HEK293 (cell line): Measurements from ENCODE around the gene TTLL10.

ENCODE experiments used
- CTCF ChIA-PET: fragments of 350-600 bp; formaldehyde crosslinking; extraction: SDS; loops from one replicate; lab custom pipeline; 2021; ENCODE audit warnings: antibody characterized with exemption; lab: Yijun Ruan, JAX
- POLR2A ChIA-PET: fragments of 300-600 bp; formaldehyde crosslinking; extraction: SDS; loops from one replicate; lab custom pipeline; 2020; ENCODE audit warnings: antibody characterized with exemption, inconsistent platforms; lab: Yijun Ruan, JAX
- H3K27ac ChIP-seq: fragments of 200-500 bp; sonication (Bioruptor generic); 2 replicates; pipeline ENCODE4 v1.5.1; 2014; ENCODE audit warnings: low read depth, low read length, control low read depth, inconsistent platforms; ENCODE audit errors: extremely low read depth
- H3K36me3 ChIP-seq, 2 experiments: fragments of 200-500 bp in 1 of 2; sonication (Bioruptor generic) in 1 of 2; 1 replicate in 1 of 2; 2 replicates in 1 of 2; pipeline ENCODE4 v1.5.1; 2014 to 2017; ENCODE audit warnings: inconsistent platforms in 2 of 2, low read length in 2 of 2; ENCODE audit not compliant: control insufficient read depth in 2 of 2, insufficient read depth in 1 of 2
- H3K4me1 ChIP-seq: fragments of 200-500 bp; sonication (Bioruptor generic); 2 replicates; pipeline ENCODE4 v1.5.1; 2014; ENCODE audit warnings: mild to moderate bottlenecking, low read length, inconsistent platforms; ENCODE audit not compliant: control insufficient read depth, insufficient read depth
- H3K4me3 ChIP-seq: 2 replicates; pipeline ENCODE4 v1.5.1; 2011; ENCODE audit warnings: low read depth, mild to moderate bottlenecking, control low read depth, low read length, moderate library complexity
- H3K9me3 ChIP-seq: fragments of 200-500 bp; sonication (Bioruptor generic); 2 replicates; pipeline ENCODE4 v1.5.1; 2014; ENCODE audit warnings: low read depth, low read length, inconsistent platforms; ENCODE audit not compliant: control insufficient read depth, insufficient read depth
- FEZF1 ChIP-seq: fragments of 450-650 bp; formaldehyde crosslinking; IDR thresholded peaks from 2 replicates; pipeline ENCODE4 v1.5.1; 2016; ENCODE audit warnings: missing biosample characterization, missing genetic modification characterization
- INSM2 ChIP-seq: fragments of 450-650 bp; formaldehyde crosslinking; IDR thresholded peaks from 2 replicates; pipeline ENCODE4 v1.5.1; 2016; ENCODE audit warnings: missing biosample characterization, missing genetic modification characterization
- KLF8 ChIP-seq: fragments of 450-650 bp; formaldehyde crosslinking; IDR thresholded peaks from 2 replicates; pipeline ENCODE4 v1.5.1; 2016; ENCODE audit warnings: missing biosample characterization, missing genetic modification characterization
- OSR2 ChIP-seq: fragments of 450-650 bp; formaldehyde crosslinking; IDR thresholded peaks from 2 replicates; pipeline ENCODE4 v1.5.1; 2016; ENCODE audit warnings: missing biosample characterization, missing genetic modification characterization
- PRDM6 ChIP-seq: fragments of 450-650 bp; formaldehyde crosslinking; IDR thresholded peaks from 2 replicates; pipeline ENCODE4 v1.5.1; 2017; ENCODE audit warnings: missing biosample characterization, missing genetic modification characterization
- RBAK ChIP-seq: fragments of 450-650 bp; formaldehyde crosslinking; IDR thresholded peaks from 2 replicates; pipeline ENCODE4 v1.5.1; 2016; ENCODE audit warnings: missing biosample characterization, missing genetic modification characterization
- SCRT1 ChIP-seq: fragments of 450-650 bp; formaldehyde crosslinking; IDR thresholded peaks from 2 replicates; pipeline ENCODE4 v1.5.1; 2016; ENCODE audit warnings: missing biosample characterization, missing genetic modification characterization, borderline replicate concordance
- TCF7L2 ChIP-seq: IDR thresholded peaks from 2 replicates; pipeline ENCODE4 v1.6.1; 2011; ENCODE audit warnings: low read depth, mild to moderate bottlenecking, inconsistent platforms, low read length, moderate library complexity, borderline replicate concordance
- ZBTB10 ChIP-seq: fragments of 450-650 bp; formaldehyde crosslinking; IDR thresholded peaks from 2 replicates; pipeline ENCODE4 v1.5.1; 2016; ENCODE audit warnings: missing biosample characterization, missing genetic modification characterization
- ZFP3 ChIP-seq: fragments of 450-650 bp; formaldehyde crosslinking; IDR thresholded peaks from 2 replicates; pipeline ENCODE4 v1.5.1; 2016; ENCODE audit warnings: low read depth, missing biosample characterization, missing genetic modification characterization
- ZNF202 ChIP-seq: fragments of 450-650 bp; formaldehyde crosslinking; IDR thresholded peaks from 2 replicates; pipeline ENCODE4 v1.5.1; 2016; ENCODE audit warnings: missing biosample characterization, missing genetic modification characterization, borderline replicate concordance
- ZNF23 ChIP-seq: fragments of 450-650 bp; formaldehyde crosslinking; IDR thresholded peaks from 2 replicates; pipeline ENCODE4 v1.5.1; 2016; ENCODE audit warnings: missing biosample characterization, missing genetic modification characterization, borderline replicate concordance
- ZNF311 ChIP-seq: fragments of 450-650 bp; formaldehyde crosslinking; IDR thresholded peaks from 2 replicates; pipeline ENCODE4 v1.5.1; 2017; ENCODE audit warnings: missing biosample characterization, missing genetic modification characterization, borderline replicate concordance
- ZNF324 ChIP-seq: fragments of 450-650 bp; formaldehyde crosslinking; IDR thresholded peaks from 2 replicates; pipeline ENCODE4 v1.5.1; 2016; ENCODE audit warnings: missing biosample characterization, missing genetic modification characterization
- ZNF350 ChIP-seq: fragments of 450-650 bp; formaldehyde crosslinking; IDR thresholded peaks from 2 replicates; pipeline ENCODE4 v1.5.0; 2017; ENCODE audit warnings: missing biosample characterization, mild to moderate bottlenecking, missing genetic modification characterization
- ZNF664 ChIP-seq: fragments of 450-650 bp; formaldehyde crosslinking; IDR thresholded peaks from 2 replicates; pipeline ENCODE4 v1.5.1; 2016; ENCODE audit warnings: missing biosample characterization, missing genetic modification characterization
- ZNF670 ChIP-seq: fragments of 450-650 bp; formaldehyde crosslinking; IDR thresholded peaks from 2 replicates; pipeline ENCODE4 v1.5.1; 2016; ENCODE audit warnings: missing biosample characterization, missing genetic modification characterization, low read depth
- ZNF792 ChIP-seq: fragments of 450-650 bp; formaldehyde crosslinking; IDR thresholded peaks from 2 replicates; pipeline ENCODE4 v1.5.1; 2016; ENCODE audit warnings: missing biosample characterization, missing genetic modification characterization
- ZSCAN23 ChIP-seq: fragments of 450-650 bp; formaldehyde crosslinking; IDR thresholded peaks from 2 replicates; pipeline ENCODE4 v1.5.1; 2016; ENCODE audit warnings: missing biosample characterization, missing genetic modification characterization
- TF ChIP-seq, protein P1 (sequence below): fragments of 450-650 bp; formaldehyde crosslinking; IDR thresholded peaks from 2 replicates; pipeline ENCODE4 v1.5.0; 2017; ENCODE audit warnings: missing biosample characterization, missing genetic modification characterization, borderline replicate concordance

TTLL10 gene

GRCh38 chr1:1227386-1227785 is 53.7 kb downstream of the TTLL10 start:
- POLR2A ChIA-PET: no interaction called here
- CTCF ChIA-PET: no interaction called here
- TF ChIP-seq ZNF670 (tag by site-specific recombination): no peak
- TF ChIP-seq KLF8 (tag by site-specific recombination): no peak
- no peak for TF ChIP-seq FEZF1
- no peak for TF ChIP-seq ZFP3 (tag by site-specific recombination)
- no peak for TF ChIP-seq TCF7L2
- no peak for TF ChIP-seq ZSCAN23
- no peak for TF ChIP-seq ZNF202
- TF ChIP-seq ZNF23: no peak
- TF ChIP-seq OSR2 (tag by site-specific recombination): no peak
- no peak for TF ChIP-seq PRDM6 (tag by site-specific recombination)
- TF ChIP-seq INSM2: no peak
- TF ChIP-seq, protein P1, sequence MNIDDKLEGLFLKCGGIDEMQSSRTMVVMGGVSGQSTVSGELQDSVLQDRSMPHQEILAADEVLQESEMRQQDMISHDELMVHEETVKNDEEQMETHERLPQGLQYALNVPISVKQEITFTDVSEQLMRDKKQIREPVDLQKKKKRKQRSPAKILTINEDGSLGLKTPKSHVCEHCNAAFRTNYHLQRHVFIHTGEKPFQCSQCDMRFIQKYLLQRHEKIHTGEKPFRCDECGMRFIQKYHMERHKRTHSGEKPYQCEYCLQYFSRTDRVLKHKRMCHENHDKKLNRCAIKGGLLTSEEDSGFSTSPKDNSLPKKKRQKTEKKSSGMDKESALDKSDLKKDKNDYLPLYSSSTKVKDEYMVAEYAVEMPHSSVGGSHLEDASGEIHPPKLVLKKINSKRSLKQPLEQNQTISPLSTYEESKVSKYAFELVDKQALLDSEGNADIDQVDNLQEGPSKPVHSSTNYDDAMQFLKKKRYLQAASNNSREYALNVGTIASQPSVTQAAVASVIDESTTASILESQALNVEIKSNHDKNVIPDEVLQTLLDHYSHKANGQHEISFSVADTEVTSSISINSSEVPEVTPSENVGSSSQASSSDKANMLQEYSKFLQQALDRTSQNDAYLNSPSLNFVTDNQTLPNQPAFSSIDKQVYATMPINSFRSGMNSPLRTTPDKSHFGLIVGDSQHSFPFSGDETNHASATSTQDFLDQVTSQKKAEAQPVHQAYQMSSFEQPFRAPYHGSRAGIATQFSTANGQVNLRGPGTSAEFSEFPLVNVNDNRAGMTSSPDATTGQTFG (tag by site-specific recombination): no peak
- TF ChIP-seq SCRT1 (tag by site-specific recombination): no peak
- TF ChIP-seq ZNF350: no peak
- no peak for TF ChIP-seq ZNF324 (tag by site-specific recombination)
- no peak for TF ChIP-seq ZNF664 (tag by site-specific recombination)
- TF ChIP-seq ZBTB10 (tag by site-specific recombination): no peak
- no peak for TF ChIP-seq RBAK
- TF ChIP-seq ZNF792 (tag by site-specific recombination): no peak
- no peak for TF ChIP-seq ZNF311 (tag by site-specific recombination)

More at GRCh38 chr1:1227386-1227785, 53.7 kb downstream of the TTLL10 start:
- Histone ChIP-seq H3K4me1 (no peaks in the 10 kb centered on the region; the same call in 1 of the 2 replicates), H3K27ac (no peak overlapping the region), H3K9me3 (no peaks in the 10 kb centered on the region), H3K36me3 (peaks cover 0 to 76% of the 10 kb centered on the region in 2 experiments; a peak in 2 of 3 replicates), H3K4me3 (no peak overlapping the region)
